Esophagus muscularis mucosa (tissue), 4 donors: ENCODE measurements around the gene ERC2. TPM values are rescaled to one million over a fixed set of nuclear protein-coding genes. Genes with fewer than 3 reads are reported as not detected.
A peak's percentile ranks its signal among the peaks of the same experiment; 100 is the strongest.

Experiments
- DNase-seq: peaks from one replicate; pipeline ENCODE4 v3.0.0-alpha.2; 2017; ENCODE audit errors: extremely low spot score
- H3K27ac ChIP-seq, 4 donors: fragments of 200-600 bp; sonication (generic); replicated peaks in 1 of 4; 1 replicate in 3 of 4; 2 replicates in 1 of 4; pipeline ENCODE4 v1.5.1; 2016 to 2019; ENCODE audit warnings: mild to moderate bottlenecking in 1 of 4
- H3K27me3 ChIP-seq, 4 donors: fragments of 200-600 bp; sonication (generic); one replicate each; pipeline versions ENCODE4 v1.5.1 to v1.6.0; 2016 to 2019
- H3K36me3 ChIP-seq, 4 donors: fragments of 200-600 bp; sonication (generic); one replicate each; pipeline ENCODE4 v1.5.1; 2016 to 2019
- H3K4me1 ChIP-seq, 4 donors: fragments of 200-600 bp; sonication (generic); one replicate each; pipeline ENCODE4 v1.5.1; 2016 to 2019
- H3K4me3 ChIP-seq, 4 donors: fragments of 200-600 bp; sonication (generic); 1 replicate in 2 of 4; 2 replicates in 2 of 4; pipeline ENCODE4 v1.5.1; 2016 to 2019; ENCODE audit warnings: mild to moderate bottlenecking in 4 of 4, moderate library complexity in 1 of 4
- H3K9me3 ChIP-seq, 4 donors: fragments of 200-600 bp; sonication (generic); 1 replicate in 3 of 4; 2 replicates in 1 of 4; pipeline ENCODE4 v1.5.1; 2016 to 2019
- CTCF ChIP-seq, 3 experiments: fragments of 200-600 bp in 2 of 3; fragments of 450-650 bp in 1 of 3; sonication (generic) in 2 of 3; IDR thresholded peaks; one replicate each; pipeline ENCODE4 v1.5.1; 2017 to 2019; ENCODE audit warnings: antibody characterized with exemption in 3 of 3, mild to moderate bottlenecking in 2 of 3, moderate library complexity in 1 of 3
- EP300 ChIP-seq: sonication (generic); formaldehyde crosslinking; IDR thresholded peaks from one replicate; pipeline ENCODE4 v1.6.1; 2017; ENCODE audit warnings: antibody characterized with exemption
- POLR2A ChIP-seq: fragments of 450-650 bp; IDR thresholded peaks from one replicate; pipeline ENCODE4 v1.6.1; 2017; ENCODE audit warnings: antibody characterized with exemption, moderate library complexity, mild to moderate bottlenecking, low read depth
- POLR2AphosphoS5 ChIP-seq, 2 donors: sonication (generic); formaldehyde crosslinking; IDR thresholded peaks; one replicate each; pipeline ENCODE4 v1.6.1; 2017; ENCODE audit warnings: antibody characterized with exemption in 2 of 2
- WGBS: methylation state at CpG from one replicate; pipeline ENCODE4 v1.1.5; 2018; 5-methylcytosine and 5-hydroxymethylcytosine counted together
- intact Hi-C: fragments of 100-400 bp; cut with DNase I; formaldehyde crosslinking; loops from one replicate; pipeline ENCODE4 v1.15.1; 2023
- total RNA-seq, 4 donors: library from RNA; depleted of rRNA; stranded (reverse); fragments of >200 nt; gene quantifications; one replicate each; pipeline versions ENCODE4 v1.1.0 to v1.2.1, GENCODE V29; 2016

ERC2 gene
- total RNA-seq, 4 donors from 2014 or later = 0.42 to 2.0 (median 1.5) TPM

GRCh38 chr3:55904716-55905115 lies 563.6 kb downstream of the ERC2 start:
- no peak for DNase-seq
- Histone ChIP-seq H3K27me3 (no peaks in the 10 kb centered on the region), H3K4me1 (peaks cover 0 to 18% (median 11%) of the 10 kb centered on the region in 4 donors), H3K27ac (no peak overlapping the region), H3K4me3 (no peak overlapping the region), H3K9me3 (no peaks in the 10 kb centered on the region), H3K36me3 (no peaks in the 10 kb centered on the region)
- WGBS = 68% methylated on average over 6 of the region's 6 CpGs
- intact Hi-C loops = no loop called here
- TF ChIP-seq EP300 = no peak
- no peak for TF ChIP-seq POLR2A
- TF ChIP-seq CTCF (IDR thresholded peaks at IDR 0.05) = no peak
- no peak for TF ChIP-seq POLR2AphosphoS5 (IDR thresholded peaks at IDR 0.05)

- H3K9me3 ChIP-seq = no peaks in the 10 kb centered on the region
- H3K36me3 ChIP-seq = no peaks in the 10 kb centered on the region
- intact Hi-C loops = no loop called here
- no peak for DNase-seq
- 41% methylated on average over 3 of the region's 3 CpGs for WGBS
- H3K4me3 ChIP-seq = no peak overlapping the region
- H3K4me1 ChIP-seq = peaks cover 0 to 18% (median 11%) of the 10 kb centered on the region in 4 donors
- H3K27ac ChIP-seq = no peak overlapping the region
- TF ChIP-seq POLR2AphosphoS5 (IDR thresholded peaks at IDR 0.05) (peak in 1 of 2 donors; percentile 24), CTCF (IDR thresholded peaks at IDR 0.05) (no peak)
- H3K27me3 ChIP-seq = no peaks in the 10 kb centered on the region
Measured at GRCh38 chr3:55903680-55904079, 564.6 kb downstream of the ERC2 start.

GRCh38 chr3:55902221-55902900 lies 565.9 kb downstream of the ERC2 start:
- WGBS = 87% methylated on average over 14 of the region's 14 CpGs
- H3K9me3 ChIP-seq = no peaks in the 10 kb centered on the region
- TF ChIP-seq POLR2A = no peak
- TF ChIP-seq POLR2AphosphoS5 (IDR thresholded peaks at IDR 0.05) = no peak
- TF ChIP-seq EP300 = no peak
- no peak for TF ChIP-seq CTCF (IDR thresholded peaks at IDR 0.05)
- H3K27me3 ChIP-seq = no peaks in the 10 kb centered on the region
- no peak overlapping the region for H3K27ac ChIP-seq
- H3K4me3 ChIP-seq = no peak overlapping the region
- intact Hi-C loops = no loop called here
- H3K36me3 ChIP-seq = no peaks in the 10 kb centered on the region
- DNase-seq = no peak
- peaks cover 0 to 18% (median 11%) of the 10 kb centered on the region in 4 donors for H3K4me1 ChIP-seq

GRCh38 chr3:55899887-55900286 lies 568.4 kb downstream of the ERC2 start:
- Histone ChIP-seq H3K4me3 (no peak overlapping the region), H3K9me3 (no peaks in the 10 kb centered on the region), H3K27me3 (no peaks in the 10 kb centered on the region), H3K4me1 (peaks cover 0 to 15% (median 10%) of the 10 kb centered on the region in 4 donors), H3K27ac (no peak overlapping the region), H3K36me3 (no peaks in the 10 kb centered on the region)
- peak; percentile 57 for DNase-seq
- no peak for TF ChIP-seq POLR2A
- no peak for TF ChIP-seq CTCF (IDR thresholded peaks at IDR 0.05)
- TF ChIP-seq POLR2AphosphoS5 (IDR thresholded peaks at IDR 0.05) = no peak
- no peak for TF ChIP-seq EP300
- intact Hi-C loops = loop anchor here (10.0 kb wide), 2 partner anchors 415 to 1045 kb away; partner anchors contain the start of gene WNT5A
- 85% methylated on average over 3 of the region's 3 CpGs for WGBS
